Breast epithelium (tissue), 3 donors: ENCODE results near the gene PAK1IP1.
"Not testable (repeated sequence)": the region's sequence is repeated elsewhere in the genome, so short reads cannot be mapped to it uniquely, and the experiment has no call there.

Source experiments
- CTCF ChIP-seq, 3 donors: fragments of 450-650 bp; IDR thresholded peaks; one replicate each; pipeline ENCODE4 v1.5.1; 2016 to 2017; ENCODE audit warnings: antibody characterized with exemption in 3 of 3, mild to moderate bottlenecking in 3 of 3, moderate library complexity in 3 of 3
- POLR2A ChIP-seq: fragments of 450-650 bp; IDR thresholded peaks from one replicate; pipeline ENCODE4 v1.6.1; 2016; ENCODE audit warnings: antibody characterized with exemption, mild to moderate bottlenecking, moderate library complexity

GRCh38 chr6:10720960-10721849, 26.4 kb downstream of the PAK1IP1 start:
- not testable (repeated sequence) for TF ChIP-seq CTCF (IDR thresholded peaks at IDR 0.05); POLR2A
